ENCODE data around the gene ZNF695. TPM values are rescaled to one million over a fixed set of nuclear protein-coding genes. Genes with fewer than 3 reads are reported as not detected.

The ZNF695 gene
- total RNA-seq = 0.81 and 1.5 TPM in 2 replicates

GRCh38 chr1:247007511-247008405 lies at the start of gene ZNF695:
ZNF695 (minus strand) TSS chr1:247008057; CDS start chr1:247007908, 149 bp downstream.

Other genes with a start within 250 kb of the ZNF695 start
- 26.7 and 34.7 TPM in 2 replicates for gene AHCTF1, start 76.1 kb downstream of the ZNF695 start, total RNA-seq
- 3.0 and 4.4 TPM in 2 replicates for gene ZNF670, start 70.8 kb upstream of the ZNF695 start, total RNA-seq
- 5.6 and 10.5 TPM in 2 replicates for gene ZNF669, start 96.3 kb upstream of the ZNF695 start, total RNA-seq
- 39.0 and 57.4 TPM in 2 replicates for gene ZNF124, start 164.0 kb upstream of the ZNF695 start, total RNA-seq
- not detected in 2 replicates for gene VN1R5, start 248.0 kb upstream of the ZNF695 start, total RNA-seq